Endothelial cell of umbilical vein (primary cell): ENCODE measurements around the gene SARS1. TPM values are rescaled to one million over a fixed set of nuclear protein-coding genes. Genes with fewer than 3 reads are reported as not detected.

ENCODE experiments used
- BruUV-seq: library from RNA; stranded (reverse); fragments of 400-500 nt; replicated peaks from 2 replicates; lab custom pipeline; 2021; lab: Mats Ljungman, UMichigan
- CTCF ChIA-PET: fragments of 300-600, 350-600 bp; sonication (Branson Sonifier 250); formaldehyde crosslinking; loops from one replicate; lab custom pipeline; 2021; ENCODE audit warnings: antibody characterized with exemption, inconsistent platforms; lab: Charles Lee
- POLR2A ChIA-PET: fragments of 300-600, 350-600 bp; sonication (Branson Sonifier 250); formaldehyde crosslinking; loops from one replicate; lab custom pipeline; 2021; ENCODE audit warnings: antibody characterized with exemption, inconsistent platforms; lab: Charles Lee
- DNase-seq: peaks from one replicate; pipeline ENCODE4 v3.0.0-alpha.2; 2011; ENCODE audit warnings: low read depth, low spot score
- FAIRE-seq: peaks from 2 replicates; lab custom pipeline; 2011; peaks lifted over from hg19 to GRCh38; lab: Jason Lieb, UNC
- H2AFZ ChIP-seq: 2 replicates; pipeline ENCODE4 v1.6.0; 2012; ENCODE audit warnings: low read depth, low read length, control low read depth, inconsistent platforms
- H3K27ac ChIP-seq: 2 replicates; pipeline ENCODE4 v1.5.1; 2011; ENCODE audit warnings: low read depth, mild to moderate bottlenecking, control low read depth, low read length, moderate library complexity; ENCODE audit not compliant: insufficient read depth
- H3K27me3 ChIP-seq, 2 experiments: 2 replicates each; pipeline versions ENCODE4 v1.6.0 to v1.6.1; 2011; ENCODE audit warnings: low read length in 2 of 2, mixed read lengths in 1 of 2; ENCODE audit not compliant: control insufficient read depth in 2 of 2, insufficient read depth in 2 of 2
- H3K36me3 ChIP-seq, 2 experiments: 2 replicates in 1 of 2; 3 replicates in 1 of 2; pipeline ENCODE4 v1.5.1; 2011; ENCODE audit warnings: low read length in 2 of 2, mild to moderate bottlenecking in 1 of 2, moderate library complexity in 1 of 2; ENCODE audit not compliant: control insufficient read depth in 2 of 2, insufficient read depth in 2 of 2; ENCODE audit errors: extremely low read depth in 1 of 2
- H3K4me1 ChIP-seq: 3 replicates; pipeline ENCODE4 v1.5.1; 2011; ENCODE audit warnings: mild to moderate bottlenecking, low read length; ENCODE audit not compliant: control insufficient read depth, insufficient read depth; ENCODE audit errors: extremely low read depth
- H3K4me2 ChIP-seq: 2 replicates; pipeline ENCODE4 v1.6.1; 2011; ENCODE audit warnings: low read length, control low read depth, mixed read lengths; ENCODE audit not compliant: insufficient read depth
- H3K4me3 ChIP-seq, 3 experiments: fragments of 200-600 bp in 1 of 3; sonication (generic), shearing (Covaris generic) in 1 of 3; replicated peaks in 1 of 3; 2 replicates each; pipeline ENCODE4 v1.5.1; 2011 to 2016; ENCODE audit warnings: control low read depth in 3 of 3, low read length in 3 of 3, mild to moderate bottlenecking in 2 of 3, inconsistent platforms in 1 of 3, low read depth in 1 of 3, moderate library complexity in 1 of 3; ENCODE audit not compliant: insufficient read depth in 1 of 3
- H3K79me2 ChIP-seq: 2 replicates; pipeline ENCODE4 v1.6.0; 2012; ENCODE audit warnings: low read length, inconsistent platforms; ENCODE audit not compliant: control insufficient read depth, insufficient read depth
- H3K9ac ChIP-seq: replicated peaks from 2 replicates; pipeline ENCODE3; 2011; ENCODE audit warnings: low read length, control low read depth; ENCODE audit not compliant: insufficient read depth; ENCODE audit errors: extremely low read depth
- H3K9me1 ChIP-seq: replicated peaks from 3 replicates; pipeline ENCODE4 v1.6.0; 2011; ENCODE audit warnings: mild to moderate bottlenecking, low read length; ENCODE audit not compliant: control insufficient read depth, insufficient read depth; ENCODE audit errors: extremely low read depth
- H3K9me3 ChIP-seq: replicated peaks from 2 replicates; pipeline ENCODE4 v1.5.1; 2012; ENCODE audit warnings: low read length, inconsistent platforms; ENCODE audit not compliant: control insufficient read depth, insufficient read depth
- H4K20me1 ChIP-seq: replicated peaks from 2 replicates; pipeline ENCODE3; 2011; ENCODE audit warnings: mild to moderate bottlenecking, low read length; ENCODE audit not compliant: control insufficient read depth, insufficient read depth; ENCODE audit errors: extremely low read depth
- MAX ChIP-seq: IDR thresholded peaks from 2 replicates; pipeline ENCODE4 v1.6.1; 2011; ENCODE audit not compliant: insufficient read depth, insufficient read length
- POLR2A ChIP-seq: IDR thresholded peaks from 2 replicates; pipeline ENCODE4 v1.6.1; 2012; ENCODE audit warnings: low read depth, mild to moderate bottlenecking, control low read depth, low read length
- dilution Hi-C: fragments of 300-500 bp; cut with MboI; formaldehyde crosslinking; loops from one replicate; pipeline ENCODE4 v1.15.0; 2019; ENCODE audit warnings: low sequenced_read_pairs; ENCODE audit not compliant: extremely low pct_ligation_motif_present
- intact Hi-C: fragments of 100-400 bp; cut with micrococcal nuclease; formaldehyde crosslinking; loops from one replicate; pipeline ENCODE4 v1.10.0; 2022
- polyA plus RNA-seq, 4 experiments: library from polyadenylated mRNA; depleted of rRNA in 3 of 4; stranded (reverse) in 3 of 4; unstranded in 1 of 4; fragments of >200 nt; gene quantifications; 2 replicates each; pipeline versions ENCODE4 v1.2.1 to v1.2.3, GENCODE V29; 2011 to 2012; ENCODE audit warnings: missing spikeins in 1 of 4
- total RNA-seq: library from RNA; stranded (reverse); gene quantifications from 2 replicates; pipeline ENCODE4 v1.2.3, GENCODE V29; 2021
- TF ChIP-seq, protein P1 (sequence below), 2 donors: IDR thresholded peaks; 1 replicate in 1 of 2; 2 replicates in 1 of 2; pipeline ENCODE4 v1.5.1; 2011; ENCODE audit warnings: low read length in 2 of 2, mild to moderate bottlenecking in 2 of 2, moderate library complexity in 2 of 2, control low read depth in 1 of 2, inconsistent platforms in 1 of 2, low read depth in 1 of 2; ENCODE audit not compliant: insufficient read depth in 1 of 2; ENCODE audit errors: extremely low read depth in 1 of 2

SARS1 gene
- total and polyA plus RNA-seq, 2 donors (not counting 3 experiments of a cell fraction or from before 2014, with no cell fraction given): 110 to 178 TPM

GRCh38 chr1:109246141-109246551 lies 32.4 kb downstream of the SARS1 start:
- POLR2A ChIA-PET: no interaction called here

More at GRCh38 chr1:109246141-109246551, 32.4 kb downstream of the SARS1 start:
- no peak overlapping the region for H3K27ac ChIP-seq
- CTCF ChIA-PET: interaction anchor here (1.2 kb wide), 2 partner anchors 18 to 246 kb away, joined by 3 to 4 read pairs; no protein-coding TSS in a partner anchor
- FAIRE-seq (no peak), DNase-seq (no peak)
- H3K27me3 ChIP-seq: peaks cover 19 to 20% of the 10 kb centered on the region in 2 experiments
- H3K36me3 ChIP-seq: no peaks in the 10 kb centered on the region
- no peaks in the 10 kb centered on the region for H3K9me1 ChIP-seq
- H3K9ac ChIP-seq: no peak overlapping the region
- no TSS peak for BruUV-seq
- H2AFZ ChIP-seq: no peak overlapping the region
- H3K79me2 ChIP-seq: no peaks in the 10 kb centered on the region
- no peaks in the 10 kb centered on the region for H4K20me1 ChIP-seq
- no peaks in the 10 kb centered on the region for H3K4me1 ChIP-seq
- no peak overlapping the region for H3K4me3 ChIP-seq
- dilution Hi-C loops (no loop called here), intact Hi-C loops (no loop called here)
- H3K4me2 ChIP-seq: no peak overlapping the region
- no peaks in the 10 kb centered on the region for H3K9me3 ChIP-seq
- TF ChIP-seq MAX (no peak), POLR2A (no peak)
- TF ChIP-seq, protein P1, sequence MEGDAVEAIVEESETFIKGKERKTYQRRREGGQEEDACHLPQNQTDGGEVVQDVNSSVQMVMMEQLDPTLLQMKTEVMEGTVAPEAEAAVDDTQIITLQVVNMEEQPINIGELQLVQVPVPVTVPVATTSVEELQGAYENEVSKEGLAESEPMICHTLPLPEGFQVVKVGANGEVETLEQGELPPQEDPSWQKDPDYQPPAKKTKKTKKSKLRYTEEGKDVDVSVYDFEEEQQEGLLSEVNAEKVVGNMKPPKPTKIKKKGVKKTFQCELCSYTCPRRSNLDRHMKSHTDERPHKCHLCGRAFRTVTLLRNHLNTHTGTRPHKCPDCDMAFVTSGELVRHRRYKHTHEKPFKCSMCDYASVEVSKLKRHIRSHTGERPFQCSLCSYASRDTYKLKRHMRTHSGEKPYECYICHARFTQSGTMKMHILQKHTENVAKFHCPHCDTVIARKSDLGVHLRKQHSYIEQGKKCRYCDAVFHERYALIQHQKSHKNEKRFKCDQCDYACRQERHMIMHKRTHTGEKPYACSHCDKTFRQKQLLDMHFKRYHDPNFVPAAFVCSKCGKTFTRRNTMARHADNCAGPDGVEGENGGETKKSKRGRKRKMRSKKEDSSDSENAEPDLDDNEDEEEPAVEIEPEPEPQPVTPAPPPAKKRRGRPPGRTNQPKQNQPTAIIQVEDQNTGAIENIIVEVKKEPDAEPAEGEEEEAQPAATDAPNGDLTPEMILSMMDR (IDR thresholded peaks at IDR 0.05; ENCODE audit: extremely low read depth in 1 of 2, insufficient read depth in 1 of 2, low read depth in 1 of 2, low read length in 2 of 2): no peak
